ENCODE results near the gene TRAPPC14. TPM values are rescaled to one million over a fixed set of nuclear protein-coding genes. Genes with fewer than 3 reads are reported as not detected.

TRAPPC14 gene
- total and polyA plus RNA-seq, 2 of the 13 experiments (the other 11 are each of a cell fraction or from before 2014, with no cell fraction given), result 4.7 to 9.6 TPM

- TF ChIP-seq KDM2A (CRISPR knock-in tag; IDR thresholded peaks at IDR 0.05; ENCODE audit: borderline replicate concordance, low read depth) (peak; percentile 83), CBX5 (CRISPR knock-in tag; IDR thresholded peaks at IDR 0.05; ENCODE audit: borderline replicate concordance) (no peak), ZSCAN22 (CRISPR knock-in tag; IDR thresholded peaks at IDR 0.05) (no peak), SKIL (CRISPR knock-in tag; IDR thresholded peaks at IDR 0.05; ENCODE audit: borderline replicate concordance) (0 out of 2 replicates have a peak, but pooled peaks have one; percentile 7), TCF7L2 (IDR thresholded peaks at IDR 0.05; ENCODE audit: low read depth, low read length) (no peak), RELA (CRISPR knock-in tag; IDR thresholded peaks at IDR 0.05) (no peak), ZSCAN25 (CRISPR knock-in tag; IDR thresholded peaks at IDR 0.05) (peak; percentile 10; the same call in 1 of the 2 replicates), SYNCRIP (IDR thresholded peaks at IDR 0.05; ENCODE audit: insufficient read depth, low read depth, low read length) (no peak), ZBTB3 (CRISPR knock-in tag; IDR thresholded peaks at IDR 0.05; ENCODE audit: borderline replicate concordance, low read depth) (no peak), SIN3B (IDR thresholded peaks at IDR 0.05; ENCODE audit: low read length) (no peak), ZNF777 (CRISPR knock-in tag; IDR thresholded peaks at IDR 0.05) (peak; percentile 87), ZNF484 (CRISPR knock-in tag; IDR thresholded peaks at IDR 0.05; ENCODE audit: borderline replicate concordance, low read depth) (no peak), ZIK1 (CRISPR knock-in tag; IDR thresholded peaks at IDR 0.05; ENCODE audit: borderline replicate concordance, low read depth) (no peak), CCDC6 (CRISPR knock-in tag; IDR thresholded peaks at IDR 0.05) (no peak), SMAD3 (CRISPR knock-in tag; IDR thresholded peaks at IDR 0.05) (no peak), NCOA5 (CRISPR knock-in tag; IDR thresholded peaks at IDR 0.05) (no peak), ZNF121 (CRISPR knock-in tag; IDR thresholded peaks at IDR 0.05) (no peak), ATF2 (CRISPR knock-in tag; IDR thresholded peaks at IDR 0.05) (no peak), FOXC1 (CRISPR knock-in tag; IDR thresholded peaks at IDR 0.05; ENCODE audit: borderline replicate concordance) (peak; percentile 80), NR0B2 (CRISPR knock-in tag; IDR thresholded peaks at IDR 0.05) (no peak), ZNF552 (CRISPR knock-in tag; IDR thresholded peaks at IDR 0.05; ENCODE audit: borderline replicate concordance) (no peak), HDAC1 (CRISPR knock-in tag; IDR thresholded peaks at IDR 0.05) (peak; percentile 59), ZNF564 (CRISPR knock-in tag; IDR thresholded peaks at IDR 0.05) (no peak; the same call in 1 of the 2 replicates), MYNN (CRISPR knock-in tag; IDR thresholded peaks at IDR 0.05; ENCODE audit: low read depth) (no peak), PPARG (CRISPR knock-in tag; conservative IDR thresholded peaks at IDR 0.05) (no peak), HNF4G (IDR thresholded peaks at IDR 0.05; ENCODE audit: borderline replicate concordance, low read depth, low read length) (no peak), HNF4G (CRISPR knock-in tag; IDR thresholded peaks at IDR 0.05; ENCODE audit: borderline replicate concordance, low read depth) (no peak)
Measured at GRCh38 chr7:100126931-100127865, 31.3 kb downstream of the TRAPPC14 start, which contains the start of gene MBLAC1 (continued).

Measured in HepG2 (cell line).